ENCODE measurements around the gene ZNF839.

The ZNF839 gene

GRCh38 chr14:102279688-102280348 lies 39.7 kb upstream of the ZNF839 start:
- TF ChIP-seq EZH2phosphoT487 (IDR thresholded peaks at IDR 0.05; ENCODE audit: low read length) (no peak), EZH2 (optimal IDR thresholded peaks at IDR 0.05; ENCODE audit: low read depth, low read length) (no peak)
- TF ChIP-seq, protein P1, sequence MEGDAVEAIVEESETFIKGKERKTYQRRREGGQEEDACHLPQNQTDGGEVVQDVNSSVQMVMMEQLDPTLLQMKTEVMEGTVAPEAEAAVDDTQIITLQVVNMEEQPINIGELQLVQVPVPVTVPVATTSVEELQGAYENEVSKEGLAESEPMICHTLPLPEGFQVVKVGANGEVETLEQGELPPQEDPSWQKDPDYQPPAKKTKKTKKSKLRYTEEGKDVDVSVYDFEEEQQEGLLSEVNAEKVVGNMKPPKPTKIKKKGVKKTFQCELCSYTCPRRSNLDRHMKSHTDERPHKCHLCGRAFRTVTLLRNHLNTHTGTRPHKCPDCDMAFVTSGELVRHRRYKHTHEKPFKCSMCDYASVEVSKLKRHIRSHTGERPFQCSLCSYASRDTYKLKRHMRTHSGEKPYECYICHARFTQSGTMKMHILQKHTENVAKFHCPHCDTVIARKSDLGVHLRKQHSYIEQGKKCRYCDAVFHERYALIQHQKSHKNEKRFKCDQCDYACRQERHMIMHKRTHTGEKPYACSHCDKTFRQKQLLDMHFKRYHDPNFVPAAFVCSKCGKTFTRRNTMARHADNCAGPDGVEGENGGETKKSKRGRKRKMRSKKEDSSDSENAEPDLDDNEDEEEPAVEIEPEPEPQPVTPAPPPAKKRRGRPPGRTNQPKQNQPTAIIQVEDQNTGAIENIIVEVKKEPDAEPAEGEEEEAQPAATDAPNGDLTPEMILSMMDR (IDR thresholded peaks at IDR 0.05; ENCODE audit: low read length) = no peak
- Histone ChIP-seq H3K4me2 (ENCODE audit: low read depth, low read length) (no peak overlapping the region), H3K79me2 (ENCODE audit: low read length) (no peaks in the 10 kb centered on the region), H3K27me3 (replicated peaks; ENCODE audit: insufficient read depth, low read length) (no peaks in the 10 kb centered on the region), H3K9me3 (replicated peaks; ENCODE audit: insufficient read depth, low read length) (no peaks in the 10 kb centered on the region), H3K36me3 (replicated peaks; ENCODE audit: insufficient read depth, low read length) (no peaks in the 10 kb centered on the region), H2AFZ (ENCODE audit: low read length) (no peak overlapping the region), H3K9ac (ENCODE audit: low read length) (no peak overlapping the region), H4K20me1 (ENCODE audit: insufficient read depth, low read length) (no peaks in the 10 kb centered on the region), H3K4me3 (ENCODE audit: low read length) (no peak overlapping the region), H3K27ac (ENCODE audit: low read length) (no peak overlapping the region), H3K4me1 (ENCODE audit: low read length) (no peaks in the 10 kb centered on the region), H3F3A (ENCODE audit: insufficient read depth, low read length) (no peaks in the 10 kb centered on the region), H3K9me2 (replicated peaks; ENCODE audit: insufficient read depth, low read length) (no peaks in the 10 kb centered on the region)
- DNase-seq = no peak

DNA sequence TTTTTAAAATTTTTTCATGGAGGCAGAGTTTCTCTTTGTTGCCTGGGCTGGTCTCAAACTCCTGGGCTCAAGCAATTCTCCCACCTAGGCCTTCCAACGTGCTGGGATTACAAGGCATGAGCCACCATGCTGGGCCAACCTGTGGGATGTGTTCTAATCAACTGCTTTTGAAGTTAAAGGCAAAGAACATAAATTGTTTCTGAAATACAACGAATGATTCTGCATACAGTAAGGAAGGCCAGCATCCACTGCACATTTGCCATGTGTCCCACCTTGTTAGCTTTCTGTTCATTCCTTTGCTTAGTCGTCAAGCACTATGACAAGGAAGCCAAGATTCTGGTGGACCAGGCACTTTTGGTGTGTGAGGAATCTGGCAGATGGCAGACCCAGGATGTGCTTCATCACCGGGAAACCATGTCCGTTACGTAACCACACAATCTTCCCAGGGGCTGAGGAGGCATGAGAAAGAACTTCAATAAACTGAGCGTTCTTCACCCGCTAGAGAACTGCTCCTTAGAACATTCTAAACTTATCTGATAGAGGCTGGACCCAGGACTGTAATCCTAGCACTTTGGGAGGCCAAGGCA lies 39.1 kb upstream of the ZNF839 start:
- no peak overlapping the region for H3K4me3 ChIP-seq (ENCODE audit: low read length)
- no peak overlapping the region for H2AFZ ChIP-seq (ENCODE audit: low read length)

GRCh38 chr14:102282751-102283465 lies 36.6 kb upstream of the ZNF839 start:
- no peaks in the 10 kb centered on the region for H3F3A ChIP-seq (ENCODE audit: insufficient read depth, low read length)
- no peak overlapping the region for H3K9ac ChIP-seq (ENCODE audit: low read length)
- no peak overlapping the region for H3K27ac ChIP-seq (ENCODE audit: low read length)
- H3K79me2 ChIP-seq (ENCODE audit: low read length) = no peaks in the 10 kb centered on the region
- no peaks in the 10 kb centered on the region for H3K4me1 ChIP-seq (ENCODE audit: low read length)
- DNase-seq = no peak
- no peaks in the 10 kb centered on the region for H3K9me2 ChIP-seq (replicated peaks; ENCODE audit: insufficient read depth, low read length)
- H4K20me1 ChIP-seq (ENCODE audit: insufficient read depth, low read length) = no peaks in the 10 kb centered on the region
- H3K4me3 ChIP-seq (ENCODE audit: low read length) = no peak overlapping the region
- H3K36me3 ChIP-seq (replicated peaks; ENCODE audit: insufficient read depth, low read length) = no peaks in the 10 kb centered on the region
- no peaks in the 10 kb centered on the region for H3K27me3 ChIP-seq (replicated peaks; ENCODE audit: insufficient read depth, low read length)
- no peak overlapping the region for H2AFZ ChIP-seq (ENCODE audit: low read length)
- no peaks in the 10 kb centered on the region for H3K9me3 ChIP-seq (replicated peaks; ENCODE audit: insufficient read depth, low read length)
- no peak overlapping the region for H3K4me2 ChIP-seq (ENCODE audit: low read depth, low read length)
- TF ChIP-seq EZH2phosphoT487 (IDR thresholded peaks at IDR 0.05; ENCODE audit: low read length) (no peak), EZH2 (optimal IDR thresholded peaks at IDR 0.05; ENCODE audit: low read depth, low read length) (no peak)
- TF ChIP-seq, protein P1 (IDR thresholded peaks at IDR 0.05; ENCODE audit: low read length) = no peak

More for the DNA sequence above, 39.1 kb upstream of the ZNF839 start:
- Histone ChIP-seq H3F3A (ENCODE audit: insufficient read depth, low read length) (no peaks in the 10 kb centered on the region), H3K27me3 (replicated peaks; ENCODE audit: insufficient read depth, low read length) (no peaks in the 10 kb centered on the region), H3K9me2 (replicated peaks; ENCODE audit: insufficient read depth, low read length) (no peaks in the 10 kb centered on the region), H3K79me2 (ENCODE audit: low read length) (no peaks in the 10 kb centered on the region), H3K9ac (ENCODE audit: low read length) (no peak overlapping the region), H3K4me1 (ENCODE audit: low read length) (no peaks in the 10 kb centered on the region), H3K4me2 (ENCODE audit: low read depth, low read length) (no peak overlapping the region), H3K36me3 (replicated peaks; ENCODE audit: insufficient read depth, low read length) (no peaks in the 10 kb centered on the region), H4K20me1 (ENCODE audit: insufficient read depth, low read length) (no peaks in the 10 kb centered on the region), H3K27ac (ENCODE audit: low read length) (no peak overlapping the region), H3K9me3 (replicated peaks; ENCODE audit: insufficient read depth, low read length) (no peaks in the 10 kb centered on the region)
- TF ChIP-seq, protein P1 (IDR thresholded peaks at IDR 0.05; ENCODE audit: low read length) = no peak
- TF ChIP-seq EZH2 (optimal IDR thresholded peaks at IDR 0.05; ENCODE audit: low read depth, low read length) (no peak), EZH2phosphoT487 (IDR thresholded peaks at IDR 0.05; ENCODE audit: low read length) (no peak)
- DNase-seq = no peak
